HAP-1 (cell line): ENCODE results near the gene RFK.
A peak's percentile ranks its signal among the peaks of the same experiment; 100 is the strongest.

ENCODE experiments used
- DNase-seq, 2 experiments: peaks; one replicate each; pipeline ENCODE4 v3.0.0-alpha.2; 2016 to 2020; ENCODE audit warnings: low spot score in 2 of 2
- H3K27me3 ChIP-seq: fragments of 250-450 bp; sonication (Bioruptor Pico); 2 replicates; pipeline ENCODE4 v1.5.1; 2020; ENCODE audit warnings: low read depth, mild to moderate bottlenecking, moderate library complexity
- H3K36me3 ChIP-seq: fragments of 250-450 bp; sonication (Bioruptor Pico); replicated peaks from 2 replicates; pipeline ENCODE4 v1.5.1; 2020; ENCODE audit warnings: mild to moderate bottlenecking
- H3K4me1 ChIP-seq: fragments of 250-450 bp; sonication (Bioruptor Pico); 2 replicates; pipeline ENCODE4 v1.5.1; 2020; ENCODE audit warnings: mild to moderate bottlenecking
- H3K4me3 ChIP-seq: fragments of 250-450 bp; sonication (Bioruptor Pico); 2 replicates; pipeline ENCODE4 v1.5.1; 2020; ENCODE audit warnings: mild to moderate bottlenecking, moderate library complexity
- H3K9me3 ChIP-seq: fragments of 250-450 bp; sonication (Bioruptor Pico); 2 replicates; pipeline ENCODE4 v1.5.1; 2020; ENCODE audit warnings: mild to moderate bottlenecking, moderate library complexity
- in situ Hi-C: fragments of 300-500 bp; cut with MboI; formaldehyde crosslinking; loops from 3 replicates; pipeline ENCODE4 v1.14.3; 2020; ENCODE audit warnings: low sequenced_read_pairs, inconsistent platforms, mixed read lengths

Gene RFK

GRCh38 chr9:76423216-76424177, 29.3 kb upstream of the RFK start:
- H3K4me1 ChIP-seq, result no peaks in the 10 kb centered on the region
- H3K27me3 ChIP-seq, result no peaks in the 10 kb centered on the region
- H3K9me3 ChIP-seq, result no peaks in the 10 kb centered on the region
- no peak for DNase-seq
- in situ Hi-C loops, result no loop called here
- H3K4me3 ChIP-seq, result no peak overlapping the region
- no peaks in the 10 kb centered on the region for H3K36me3 ChIP-seq

GRCh38 chr9:76419782-76420380, 25.7 kb upstream of the RFK start:
- Histone ChIP-seq H3K27me3 (no peaks in the 10 kb centered on the region), H3K36me3 (no peaks in the 10 kb centered on the region), H3K4me1 (peaks cover 6% of the 10 kb centered on the region), H3K4me3 (no peak overlapping the region), H3K9me3 (no peaks in the 10 kb centered on the region)
- in situ Hi-C loops, result no loop called here
- DNase-seq, result peak; percentile 15 to 25

GRCh38 chr9:76417394-76417793, 23.2 kb upstream of the RFK start:
- H3K4me1 ChIP-seq, result peaks cover 6% of the 10 kb centered on the region
- in situ Hi-C loops, result no loop called here
- DNase-seq, result peak in 1 of 2 experiments; percentile 40
- H3K36me3 ChIP-seq, result no peaks in the 10 kb centered on the region
- no peak overlapping the region for H3K4me3 ChIP-seq
- 0 out of 2 replicates have a peak, but pooled peaks cover 2% of the 10 kb centered on the region for H3K9me3 ChIP-seq
- H3K27me3 ChIP-seq, result no peaks in the 10 kb centered on the region

DNA sequence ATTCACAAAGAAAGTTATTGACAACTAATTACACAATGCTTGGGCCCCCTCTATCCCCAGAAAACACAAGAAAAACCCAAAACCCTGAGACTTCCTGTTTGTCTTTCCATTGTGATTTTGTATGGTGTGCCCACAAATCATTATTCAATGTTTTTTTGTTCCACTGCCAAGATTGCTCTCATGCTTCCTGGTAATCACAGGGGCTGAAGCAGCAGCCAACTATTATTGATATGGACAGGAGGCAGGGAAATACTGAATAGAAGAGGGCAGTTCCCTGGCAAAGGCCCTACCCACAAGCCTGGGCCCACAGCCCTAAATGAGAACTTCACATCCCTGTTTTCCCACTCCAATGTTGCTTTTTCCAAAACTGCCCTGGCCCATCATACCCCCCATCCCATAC, 21.5 kb upstream of the RFK start:
- H3K9me3 ChIP-seq, result 0 out of 2 replicates have a peak, but pooled peaks cover 2% of the 10 kb centered on the region
- H3K4me1 ChIP-seq, result peaks cover 6% of the 10 kb centered on the region
- H3K4me3 ChIP-seq, result no peak overlapping the region
- H3K36me3 ChIP-seq, result no peaks in the 10 kb centered on the region
- no peaks in the 10 kb centered on the region for H3K27me3 ChIP-seq
- in situ Hi-C loops, result no loop called here
- DNase-seq, result no peak

DNA sequence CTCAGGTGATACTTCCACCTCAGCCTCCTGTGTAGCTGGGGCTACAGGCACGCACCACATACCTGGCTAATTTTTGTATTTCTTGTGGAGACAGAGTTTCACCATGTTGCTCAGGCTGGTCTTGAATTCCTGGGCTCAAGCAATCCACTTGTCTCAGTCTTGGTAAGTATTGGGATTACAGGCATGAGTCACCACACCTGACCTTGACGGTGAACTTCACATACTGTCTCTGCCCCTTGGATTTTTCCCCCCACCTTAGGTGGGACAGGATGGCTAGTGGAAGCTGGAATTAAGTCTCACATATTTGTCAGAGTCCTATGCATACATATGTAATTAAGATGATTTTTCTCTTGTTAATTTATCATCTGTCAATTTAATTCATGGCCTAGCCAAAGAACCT, 20.9 kb upstream of the RFK start:
- H3K36me3 ChIP-seq, result no peaks in the 10 kb centered on the region
- DNase-seq, result no peak
- H3K4me3 ChIP-seq, result no peak overlapping the region

GRCh38 chr9:76414661-76415060, 20.4 kb upstream of the RFK start:
- DNase-seq, result no peak
- H3K4me1 ChIP-seq, result peaks cover 6% of the 10 kb centered on the region
- in situ Hi-C loops, result no loop called here
- 0 out of 2 replicates have a peak, but pooled peaks cover 2% of the 10 kb centered on the region for H3K9me3 ChIP-seq
- H3K4me3 ChIP-seq, result no peak overlapping the region
- no peaks in the 10 kb centered on the region for H3K27me3 ChIP-seq
- H3K36me3 ChIP-seq, result no peaks in the 10 kb centered on the region

More for the DNA sequence above, 20.9 kb upstream of the RFK start:
- peaks cover 6% of the 10 kb centered on the region for H3K4me1 ChIP-seq
- no peaks in the 10 kb centered on the region for H3K27me3 ChIP-seq
- H3K9me3 ChIP-seq, result 0 out of 2 replicates have a peak, but pooled peaks cover 2% of the 10 kb centered on the region
- in situ Hi-C loops, result no loop called here

DNA sequence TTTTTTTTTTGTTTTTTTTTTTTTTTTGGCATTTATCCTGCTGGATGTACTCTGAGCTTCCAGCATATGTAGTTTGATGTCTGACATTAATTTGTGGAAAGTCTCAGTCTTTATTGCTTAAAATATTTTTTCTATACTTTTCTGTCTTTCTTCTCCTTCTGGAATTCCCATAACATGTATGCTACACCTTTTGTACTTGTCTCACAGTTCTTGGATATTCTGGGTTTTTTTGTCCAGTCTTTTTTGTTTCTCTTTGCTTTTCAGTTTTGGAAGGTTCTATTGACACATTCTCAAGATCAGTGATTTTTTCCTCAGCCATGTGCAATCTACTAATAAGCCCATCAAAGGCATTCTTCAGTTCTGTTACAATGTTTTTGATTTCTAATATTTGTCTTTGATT, 19.4 kb upstream of the RFK start:
- no peaks in the 10 kb centered on the region for H3K27me3 ChIP-seq
- H3K9me3 ChIP-seq, result 0 out of 2 replicates have a peak, but pooled peaks cover 2% of the 10 kb centered on the region
- H3K4me3 ChIP-seq, result no peak overlapping the region
- peaks cover 6% of the 10 kb centered on the region for H3K4me1 ChIP-seq
- in situ Hi-C loops, result no loop called here
- no peak for DNase-seq
- H3K36me3 ChIP-seq, result no peaks in the 10 kb centered on the region

DNA sequence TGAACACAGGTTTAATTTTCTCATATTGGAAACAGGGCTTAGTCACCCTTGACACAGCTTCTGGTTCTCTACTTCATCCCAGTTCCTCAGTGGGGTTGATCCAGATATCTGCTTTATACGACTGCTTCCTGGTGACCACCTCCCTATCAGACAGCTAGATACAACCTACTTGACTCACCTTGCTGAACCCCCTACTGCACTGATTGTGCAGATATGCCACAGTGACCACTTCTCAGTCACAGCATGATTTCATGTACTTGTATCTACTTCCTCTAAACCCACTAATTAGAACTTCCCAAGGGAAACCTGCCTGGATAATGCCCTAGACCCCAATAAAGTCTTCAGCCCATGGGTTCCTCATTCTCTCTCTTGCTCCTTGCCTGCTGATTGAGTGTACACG, 18.4 kb upstream of the RFK start:
- H3K36me3 ChIP-seq, result no peaks in the 10 kb centered on the region
- in situ Hi-C loops, result no loop called here

DNA sequence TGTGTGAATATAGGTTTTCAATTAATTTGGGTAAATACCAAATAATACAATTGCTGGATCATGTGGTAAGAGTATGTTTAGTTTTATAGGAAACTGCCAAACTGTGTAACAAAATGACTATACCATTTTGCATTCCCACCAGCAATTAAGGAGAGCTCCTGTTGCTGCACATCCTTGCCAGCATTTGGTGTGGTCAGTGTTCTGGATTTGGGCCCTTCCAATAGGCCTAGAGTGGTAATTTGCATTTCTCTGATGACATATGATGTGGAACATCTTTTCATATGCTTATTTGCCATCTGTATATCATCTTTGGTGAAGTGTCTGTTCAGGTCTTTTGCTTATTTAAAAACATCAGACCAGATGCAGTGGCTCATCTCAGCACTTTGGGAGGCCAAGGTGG, 11.6 kb upstream of the RFK start:
- Histone ChIP-seq H3K4me1 (no peaks in the 10 kb centered on the region; the same call in 1 of the 2 replicates), H3K36me3 (no peaks in the 10 kb centered on the region), H3K27me3 (no peaks in the 10 kb centered on the region), H3K4me3 (no peak overlapping the region), H3K9me3 (no peaks in the 10 kb centered on the region)
- in situ Hi-C loops, result no loop called here
- no peak for DNase-seq

More for the DNA sequence above, 18.4 kb upstream of the RFK start:
- Histone ChIP-seq H3K9me3 (0 out of 2 replicates have a peak, but pooled peaks cover 2% of the 10 kb centered on the region), H3K27me3 (no peaks in the 10 kb centered on the region), H3K4me1 (peaks cover 6% of the 10 kb centered on the region), H3K4me3 (no peak overlapping the region)
- DNase-seq, result no peak

- no peaks in the 10 kb centered on the region for H3K27me3 ChIP-seq
- no peaks in the 10 kb centered on the region; the same call in 1 of the 2 replicates for H3K4me1 ChIP-seq
- no peaks in the 10 kb centered on the region for H3K9me3 ChIP-seq
- H3K36me3 ChIP-seq, result no peaks in the 10 kb centered on the region
- in situ Hi-C loops, result no loop called here
- no peak overlapping the region for H3K4me3 ChIP-seq
- no peak for DNase-seq
Measured at GRCh38 chr9:76405340-76405739, 11.1 kb upstream of the RFK start.

DNA sequence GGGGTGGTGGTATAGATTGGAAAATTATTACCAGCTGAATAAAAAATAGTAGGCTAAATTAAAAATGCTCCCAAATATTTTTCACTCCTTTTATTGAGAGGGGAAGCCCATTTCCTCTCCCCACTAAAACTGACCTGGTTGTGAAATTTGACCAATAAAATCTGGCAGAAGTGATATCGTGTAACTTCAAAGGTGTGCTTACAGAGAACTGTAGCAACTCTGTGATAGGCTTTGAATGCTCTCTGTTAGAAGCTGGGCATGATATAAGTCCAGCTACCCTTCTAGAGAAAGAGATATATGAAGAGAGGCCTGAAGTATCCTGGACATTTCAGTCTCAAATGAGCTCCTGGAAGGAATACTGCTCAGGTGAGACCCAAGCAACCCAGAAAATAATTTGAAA, 10.2 kb upstream of the RFK start:
- Histone ChIP-seq H3K36me3 (no peaks in the 10 kb centered on the region), H3K4me1 (no peaks in the 10 kb centered on the region; the same call in 1 of the 2 replicates), H3K9me3 (no peaks in the 10 kb centered on the region), H3K27me3 (no peaks in the 10 kb centered on the region), H3K4me3 (no peak overlapping the region)
- in situ Hi-C loops, result no loop called here
- DNase-seq, result no peak

GRCh38 chr9:76403352-76403751, 9.1 kb upstream of the RFK start:
- in situ Hi-C loops, result no loop called here
- Histone ChIP-seq H3K4me3 (no peak overlapping the region), H3K27me3 (no peaks in the 10 kb centered on the region), H3K4me1 (no peaks in the 10 kb centered on the region; the same call in 1 of the 2 replicates), H3K9me3 (no peaks in the 10 kb centered on the region), H3K36me3 (no peaks in the 10 kb centered on the region)
- peak in 1 of 2 experiments; percentile 42 for DNase-seq

DNA sequence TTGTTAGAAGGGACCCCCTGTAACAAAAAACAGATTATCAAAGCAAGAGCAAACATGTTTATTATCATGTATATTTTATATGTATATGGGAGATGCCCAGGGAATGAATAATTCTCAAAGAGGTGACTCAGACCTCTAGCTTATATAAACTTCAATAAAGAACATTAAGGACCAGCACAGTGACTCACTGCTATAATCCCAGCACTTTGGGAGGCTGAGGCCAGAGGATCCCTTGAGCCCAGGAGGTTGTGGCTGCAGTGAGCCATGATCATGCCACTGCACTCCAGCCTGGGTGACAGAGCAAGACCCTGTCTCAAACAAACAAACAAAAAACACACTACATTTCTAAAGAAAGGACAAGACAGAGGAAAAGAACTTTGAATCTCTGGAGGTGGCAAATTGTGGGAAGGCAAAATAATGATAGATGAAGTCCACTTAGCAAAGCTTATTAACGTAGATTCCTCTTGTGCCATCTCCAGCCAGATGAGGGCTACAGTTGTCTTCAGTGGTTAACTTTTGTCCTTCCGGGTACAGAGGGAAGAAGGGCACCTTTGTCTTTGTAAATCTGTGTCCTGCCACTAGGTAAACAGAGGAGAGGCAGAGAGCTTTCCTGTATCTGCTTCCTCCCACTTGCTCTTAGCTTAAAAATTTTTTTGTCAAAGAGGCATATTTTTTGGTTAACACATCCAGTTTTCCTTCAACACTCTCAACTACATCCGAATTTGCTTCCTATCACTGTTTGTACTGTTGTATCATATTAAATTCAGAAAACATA, 7.5 kb upstream of the RFK start:
- peak in 1 of 2 experiments; percentile 10 for DNase-seq
- in situ Hi-C loops, result no loop called here
- Histone ChIP-seq H3K4me1 (no peaks in the 10 kb centered on the region; the same call in 1 of the 2 replicates), H3K9me3 (no peaks in the 10 kb centered on the region), H3K27me3 (no peaks in the 10 kb centered on the region), H3K4me3 (no peak overlapping the region), H3K36me3 (no peaks in the 10 kb centered on the region)
